DMS79 treated with DMSO at 0.1 percent for 48 hours (cell line): ENCODE results near the gene IFIT5.
"Not testable (repeated sequence)": the region's sequence is repeated elsewhere in the genome, so short reads cannot be mapped to it uniquely, and the experiment has no call there.

Source experiments
- DNase-seq: peaks from one replicate; lab custom pipeline; 2025; lab: John Stamatoyannopoulos, UW

Gene IFIT5

DNA sequence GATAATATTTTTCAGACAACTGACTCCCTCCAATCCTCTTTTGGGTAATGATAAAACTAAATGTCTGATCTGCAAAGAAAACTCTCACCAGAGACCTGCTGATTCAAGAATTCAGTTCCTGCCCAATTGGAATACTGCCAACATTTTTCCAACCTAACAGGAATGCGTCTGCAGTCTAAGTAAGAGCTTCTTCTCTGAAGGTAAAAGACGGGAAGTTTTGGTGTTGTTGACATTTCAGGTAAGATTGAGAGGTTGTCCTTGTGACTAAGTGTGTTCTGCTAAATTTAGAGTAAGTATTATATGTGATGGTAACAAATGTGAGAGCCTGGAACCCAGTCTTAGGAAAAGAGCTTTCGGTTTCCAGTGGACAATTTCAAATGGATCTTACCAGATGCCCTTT is 17.6 kb downstream of the IFIT5 start:
- no peak for DNase-seq

DNA sequence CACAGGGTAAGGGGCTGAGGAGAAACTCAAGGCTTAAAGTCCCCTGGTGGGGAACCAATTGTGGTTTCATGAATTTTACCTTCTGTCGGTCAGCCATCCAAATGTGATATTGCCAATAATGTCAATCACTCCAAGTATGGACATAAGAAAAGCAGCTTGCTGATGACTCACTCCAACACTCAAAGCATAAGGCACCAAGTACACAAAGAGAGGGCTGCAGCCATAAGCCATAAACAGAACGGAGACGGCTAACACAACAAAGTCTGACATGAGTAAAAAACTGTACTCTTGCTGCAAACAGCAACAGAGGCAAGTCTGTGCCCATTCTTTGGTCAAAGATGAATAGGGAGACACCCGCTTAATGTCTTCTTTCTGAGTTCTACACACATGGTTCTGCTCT is 24.2 kb downstream of the IFIT5 start:
- DNase-seq, result no peak

DNA sequence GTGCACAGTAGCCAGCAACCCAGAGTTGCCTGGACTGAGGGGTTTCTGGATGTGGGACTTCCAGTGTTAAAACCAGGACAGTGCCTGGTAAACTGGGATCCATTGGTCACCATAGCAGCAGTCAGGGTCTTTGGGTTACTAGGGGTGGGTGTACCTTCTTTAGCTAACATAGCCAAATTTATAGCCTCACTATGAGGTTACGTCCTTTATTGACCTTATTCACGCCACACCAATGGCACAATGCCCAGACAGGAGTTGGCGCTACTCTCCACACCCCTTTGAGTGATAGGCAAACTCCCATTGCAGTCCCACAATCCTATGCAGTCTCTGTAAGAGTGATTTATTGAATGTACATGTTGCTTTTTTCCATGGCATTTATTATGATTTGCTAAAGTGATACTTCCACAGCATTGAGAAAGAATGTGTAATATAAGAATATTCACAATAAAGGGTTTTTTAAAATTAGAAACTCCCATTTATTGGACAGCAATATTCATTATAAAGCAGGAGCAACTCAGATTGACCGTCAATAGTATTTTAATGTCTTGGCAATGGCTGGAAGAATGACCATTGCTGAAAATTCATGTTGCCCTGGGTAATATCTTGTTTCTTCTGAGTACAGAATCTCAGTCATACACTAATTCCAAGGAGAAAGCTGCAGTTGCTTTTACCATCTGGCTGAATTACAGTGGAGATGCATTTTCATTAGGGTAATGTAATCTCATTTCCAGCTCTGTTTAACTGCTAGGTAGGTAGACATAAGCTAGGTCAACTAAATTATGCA is 26.1 kb downstream of the IFIT5 start:
- no peak for DNase-seq

DNA sequence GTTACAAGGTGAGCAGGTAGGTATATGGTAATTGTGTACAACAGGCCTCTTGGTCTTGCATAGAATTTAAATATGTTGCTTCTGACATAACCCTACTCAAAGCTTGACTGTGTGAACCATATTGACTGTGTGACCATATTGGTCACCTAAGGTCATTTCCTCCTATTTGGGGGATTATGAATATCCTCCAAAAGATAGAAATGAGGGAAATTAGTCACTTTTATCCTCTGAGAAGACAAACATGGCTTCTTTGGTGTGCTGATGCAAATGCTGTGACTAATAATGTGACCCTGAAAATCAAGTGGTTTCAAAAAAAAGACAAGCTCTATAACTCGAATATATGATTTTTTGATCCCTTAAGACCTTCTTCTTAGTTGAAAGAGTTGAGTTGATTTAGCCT is 27.9 kb downstream of the IFIT5 start:
- DNase-seq, result no peak

DNA sequence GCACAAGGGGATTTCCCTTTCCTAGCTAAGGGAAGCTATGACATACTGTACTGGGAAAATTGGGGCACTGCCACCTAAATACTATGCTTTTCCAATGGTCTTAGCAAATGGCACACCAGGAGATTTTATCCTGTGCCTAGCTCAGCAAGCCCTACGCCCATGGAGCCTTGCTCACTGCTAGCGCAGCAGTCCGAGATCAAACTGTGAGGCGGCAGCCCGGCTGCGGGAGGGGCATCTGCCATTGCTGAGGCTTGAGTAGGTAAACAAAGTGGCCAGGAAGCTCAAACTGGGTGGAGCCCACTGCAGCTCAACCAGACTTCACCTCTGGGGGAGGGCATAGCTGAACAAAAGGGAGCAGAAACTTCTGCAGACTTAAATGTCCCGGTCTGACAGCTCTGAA is 30.5 kb downstream of the IFIT5 start:
- not testable (repeated sequence) for DNase-seq

DNA sequence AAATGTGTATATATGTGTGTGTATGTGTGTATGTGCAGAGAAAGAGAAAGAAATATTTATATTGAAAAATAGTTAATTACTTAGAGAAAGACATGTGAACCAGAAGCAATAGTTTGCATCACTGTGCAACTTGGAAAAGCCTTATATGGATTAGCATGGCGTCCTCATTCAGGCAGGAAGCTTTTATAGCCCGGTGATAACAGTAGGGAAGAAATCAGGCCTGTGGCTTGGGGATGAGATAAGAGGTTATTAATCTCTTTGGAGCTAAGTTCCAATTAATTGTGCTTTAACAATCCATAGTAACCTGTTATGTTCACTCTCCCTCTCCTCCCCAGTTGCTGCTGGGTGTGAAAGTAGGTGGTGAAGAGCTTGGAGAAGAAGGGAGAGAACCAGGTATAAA is 36.5 kb downstream of the IFIT5 start:
- no peak for DNase-seq

DNA sequence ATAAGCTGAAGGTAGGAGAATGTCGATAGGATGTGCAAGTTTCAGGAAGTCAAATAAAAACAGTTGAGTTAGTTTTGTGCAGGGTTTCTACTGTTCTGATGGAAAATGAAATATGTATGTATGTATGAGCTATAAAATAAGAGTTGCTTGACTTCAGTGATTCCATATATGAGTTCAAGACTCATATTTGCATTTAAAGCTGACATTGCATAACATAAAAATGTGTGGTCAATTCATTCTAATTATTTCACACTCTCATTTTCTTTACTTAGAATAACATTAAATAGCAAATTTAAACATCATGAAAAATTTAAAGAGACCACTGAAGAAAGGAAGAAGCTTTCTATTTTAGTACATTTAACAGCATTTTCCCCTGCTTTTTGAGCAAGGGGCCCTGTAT is 37.8 kb downstream of the IFIT5 start:
- no peak for DNase-seq

DNA sequence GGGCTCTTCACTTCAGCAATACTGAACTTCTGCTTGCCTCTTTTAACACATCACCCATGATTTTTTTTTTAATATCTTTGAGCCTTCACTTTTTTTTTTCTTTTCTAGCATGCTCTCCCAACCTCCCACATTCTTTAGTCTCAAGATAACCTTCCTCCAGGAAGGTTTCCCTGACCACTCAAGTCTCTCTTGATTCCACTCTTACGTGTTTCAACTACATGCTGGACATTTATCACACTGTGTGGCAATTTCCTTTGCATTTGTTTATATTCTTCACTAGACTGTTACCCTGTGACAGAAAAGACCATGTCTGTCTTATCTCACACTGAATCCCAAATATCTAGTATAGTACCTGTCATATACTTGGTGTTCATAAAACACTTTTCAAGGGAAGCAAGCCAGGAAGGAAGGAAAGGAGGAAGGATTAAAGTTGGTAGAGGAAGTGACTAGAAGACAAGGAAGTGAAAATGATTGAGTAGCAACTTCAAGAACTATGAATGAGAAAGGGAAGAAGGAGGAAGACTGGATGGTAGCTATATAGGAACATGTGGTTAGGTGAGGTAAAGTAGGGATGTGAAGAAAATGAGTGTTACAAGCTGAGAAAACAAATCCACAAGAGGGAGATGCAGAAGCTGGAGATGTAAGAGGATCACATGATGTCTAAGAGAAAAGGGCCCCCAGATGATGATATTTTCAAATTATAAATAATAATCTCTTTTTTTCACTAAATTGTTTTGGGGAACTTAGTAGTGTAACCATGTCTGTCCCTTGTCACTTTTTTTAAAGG is 40.4 kb downstream of the IFIT5 start:
- DNase-seq, result no peak

DNA sequence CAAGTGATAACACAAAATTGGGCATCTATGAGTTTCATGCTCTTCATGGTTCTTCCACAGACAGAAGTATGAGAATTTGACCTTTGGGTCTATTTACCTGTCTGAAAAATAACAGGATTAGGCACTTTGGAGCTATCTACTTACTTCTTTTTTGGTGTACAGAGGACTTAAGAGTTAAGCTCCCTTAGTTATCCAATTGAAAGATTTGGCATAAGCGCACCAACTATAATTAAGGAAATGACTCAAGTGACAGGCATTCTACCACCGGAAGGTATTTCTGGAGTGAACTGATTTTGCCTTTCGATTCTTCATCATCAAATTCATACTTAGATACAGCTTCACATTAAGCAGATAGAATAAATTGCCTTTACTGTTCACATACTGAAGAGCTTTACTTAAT is 43.9 kb downstream of the IFIT5 start:
- no peak for DNase-seq

DNA sequence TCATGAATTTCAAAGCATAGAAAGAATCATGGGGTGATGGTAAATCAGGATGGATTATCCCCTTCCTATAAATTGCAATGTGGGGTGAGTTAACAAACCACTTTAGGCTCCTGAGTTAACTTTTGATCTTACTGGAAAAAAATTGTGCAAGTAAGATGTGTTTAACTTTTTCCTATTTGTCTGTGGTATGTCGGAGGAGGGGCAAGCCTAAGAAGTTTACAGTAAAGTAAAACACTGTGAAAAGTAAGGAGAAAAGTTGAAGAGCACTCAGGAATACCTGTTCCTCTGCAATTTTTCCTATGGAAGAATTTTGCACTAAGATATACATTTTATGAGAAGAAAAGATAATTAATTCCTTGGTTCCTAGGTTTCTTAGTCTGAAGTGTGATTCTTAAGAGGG is 44.4 kb downstream of the IFIT5 start:
- no peak for DNase-seq

DNA sequence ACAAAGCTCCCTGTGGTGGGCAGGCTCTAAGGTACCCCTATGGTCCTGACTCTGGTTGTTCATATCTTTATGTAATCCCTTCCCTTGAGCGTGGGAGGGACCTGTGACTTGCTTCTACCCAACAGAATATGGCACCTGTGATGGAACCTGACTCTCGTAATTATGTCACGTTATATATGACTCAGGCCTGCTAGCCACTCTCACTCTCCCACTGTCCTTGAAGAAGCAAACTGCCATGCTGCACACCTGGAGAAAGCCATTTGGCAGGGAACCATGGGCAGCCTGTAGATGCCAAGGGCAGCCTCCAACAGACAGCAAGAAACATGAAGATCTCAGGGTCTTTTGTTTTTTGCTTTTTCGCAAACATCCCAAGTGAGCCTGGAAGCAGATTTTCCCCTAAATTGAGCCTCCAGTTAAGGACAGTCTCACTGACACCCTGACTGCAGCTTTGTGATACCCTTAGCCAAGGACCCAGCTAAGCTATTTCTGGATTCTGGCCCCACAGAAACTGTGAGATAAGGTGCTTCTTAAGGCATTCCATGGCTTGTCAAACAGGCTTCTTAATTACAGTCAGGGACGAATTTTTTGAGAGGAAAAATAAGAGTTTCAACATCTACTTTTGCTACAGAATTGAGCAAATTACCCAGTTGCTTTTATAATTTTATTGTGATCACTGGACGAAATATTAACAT is 49.6 kb downstream of the IFIT5 start:
- no peak for DNase-seq

DNA sequence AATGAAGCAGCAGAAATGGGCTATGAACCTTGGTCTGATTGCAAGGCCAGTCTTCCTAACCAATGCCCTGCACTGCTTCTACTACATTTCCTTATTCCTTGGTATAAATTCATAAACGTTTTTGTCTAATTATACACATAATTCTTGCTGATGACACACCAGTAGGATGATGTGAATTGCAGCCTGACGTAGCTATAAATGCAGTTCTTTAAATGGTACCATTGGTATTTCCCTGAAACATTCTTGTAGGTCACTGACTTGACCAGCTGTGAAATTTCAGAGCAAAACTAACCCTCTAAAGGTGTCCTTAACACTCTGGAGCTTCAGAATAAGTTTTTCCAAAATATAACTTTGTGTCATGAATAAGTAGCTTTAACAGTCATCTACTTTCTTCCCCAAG is 50.8 kb downstream of the IFIT5 start:
- no peak for DNase-seq

DNA sequence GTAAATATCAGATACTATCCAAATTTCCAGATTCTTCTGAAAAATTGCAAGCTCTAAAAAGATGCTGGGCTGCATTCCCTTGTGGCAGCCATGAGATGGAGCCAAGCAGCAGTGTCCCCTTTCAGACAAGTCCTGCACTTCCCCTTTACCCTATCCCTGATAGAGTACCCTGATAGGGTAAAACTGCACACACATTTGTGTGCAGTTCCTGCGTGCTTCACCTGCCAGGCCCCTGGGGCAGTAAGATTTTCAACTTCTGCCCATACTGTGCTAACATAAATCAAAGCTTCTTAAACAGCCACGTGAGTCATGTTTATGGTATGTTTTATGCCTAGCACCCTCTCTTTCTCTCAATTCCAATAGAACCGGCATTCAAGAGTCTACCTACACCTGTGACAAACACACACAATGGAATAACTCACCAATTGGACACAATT is 52.2 kb downstream of the IFIT5 start:
- no peak for DNase-seq

DNA sequence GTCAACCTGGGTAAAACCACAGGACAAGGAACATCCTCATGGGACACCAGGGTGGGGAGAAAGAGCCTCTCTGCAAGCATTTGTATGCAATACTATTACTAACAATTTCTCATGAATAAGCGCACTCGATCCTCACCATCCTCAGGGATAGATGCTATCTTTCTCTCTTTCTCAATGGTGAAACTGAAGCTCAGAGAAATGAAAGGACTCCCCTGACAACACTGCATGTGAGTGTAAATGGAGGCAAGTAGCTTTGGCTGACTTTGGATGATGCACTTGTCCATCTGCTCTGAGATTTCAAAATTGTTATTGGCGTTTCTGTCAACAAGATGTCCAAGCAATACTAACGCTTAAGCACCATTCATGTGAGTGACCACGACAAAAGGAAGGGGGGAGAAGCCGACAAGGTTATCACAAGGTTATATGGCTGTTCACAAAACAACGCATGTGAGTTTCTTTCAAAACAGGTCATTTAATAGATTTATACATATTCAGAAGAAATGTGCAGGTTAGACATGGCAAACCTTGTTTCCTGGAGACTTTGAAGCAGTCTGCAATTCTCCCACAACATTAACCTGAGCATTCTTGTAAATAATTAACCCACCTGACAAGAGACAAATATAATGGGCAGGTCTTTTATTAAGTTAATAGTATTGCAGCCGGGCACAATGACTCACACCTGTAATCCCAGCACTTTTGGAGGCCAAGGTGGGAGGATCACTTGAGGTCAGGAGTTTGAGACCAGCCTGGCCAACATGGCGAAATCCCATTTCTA is 54.0 kb downstream of the IFIT5 start:
- DNase-seq, result no peak

DNA sequence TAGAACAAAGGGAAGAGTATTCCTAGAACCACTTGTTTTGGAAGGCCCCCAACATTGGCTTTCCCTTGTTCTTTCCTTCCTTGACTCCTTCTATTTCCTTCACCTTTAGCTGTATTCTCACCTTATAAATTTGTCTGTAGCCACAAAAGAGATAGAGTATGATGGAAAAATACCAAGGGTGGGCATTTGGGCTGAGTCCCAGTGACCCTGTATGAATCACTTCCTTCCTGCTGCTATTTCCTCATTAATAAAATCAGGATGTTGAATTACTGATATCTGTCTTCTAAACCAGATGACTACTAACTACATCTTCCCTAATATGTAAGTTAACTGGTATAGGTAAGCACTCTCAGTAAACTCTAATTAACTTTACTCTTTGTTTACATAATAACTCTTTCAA is 55.1 kb downstream of the IFIT5 start:
- DNase-seq, result no peak
